H1 (cell line): ENCODE results near the gene ASMT. TPM values are rescaled to one million over a fixed set of nuclear protein-coding genes. Genes with fewer than 3 reads are reported as not detected.

Source experiments
- BRCA1 ChIP-seq: IDR thresholded peaks from 2 replicates; pipeline ENCODE4 v1.6.1; 2012; ENCODE audit warnings: low read depth, low read length, improper control_type of control experiment
- CHD7 ChIP-seq: fragments of 300-600 bp; sonication (generic); IDR thresholded peaks from 2 replicates; pipeline ENCODE4 v1.7.1; 2012; ENCODE audit warnings: low read length, moderate library complexity, mild to moderate bottlenecking, inconsistent platforms; ENCODE audit not compliant: insufficient replicate concordance
- GTF2F1 ChIP-seq: IDR thresholded peaks from 2 replicates; pipeline ENCODE4 v1.6.1; 2012; ENCODE audit warnings: low read depth, low read length, improper control_type of control experiment, borderline replicate concordance
- HDAC2 ChIP-seq, 2 experiments: fragments of 300-600 bp in 1 of 2; sonication (generic) in 1 of 2; IDR thresholded peaks; 2 replicates each; pipeline ENCODE4 v1.6.1; 2011 to 2012; ENCODE audit warnings: low read depth in 2 of 2, low read length in 2 of 2, mild to moderate bottlenecking in 2 of 2, moderate library complexity in 2 of 2, borderline replicate concordance in 1 of 2, inconsistent platforms in 1 of 2
- PHF8 ChIP-seq: fragments of 200-600 bp; sonication (generic); conservative IDR thresholded peaks from 2 replicates; pipeline ENCODE4 v1.7.1; 2012; ENCODE audit warnings: low read depth, mild to moderate bottlenecking, inconsistent platforms, low read length, moderate library complexity
- POU5F1 ChIP-seq: IDR thresholded peaks from 2 replicates; pipeline ENCODE4 v1.6.1; 2011; ENCODE audit warnings: low read depth, mild to moderate bottlenecking, low read length, moderate library complexity
- TAF7 ChIP-seq: optimal IDR thresholded peaks from 2 replicates; pipeline ENCODE3; 2011; ENCODE audit warnings: low read depth, mild to moderate bottlenecking, inconsistent platforms, low read length, moderate library complexity, borderline replicate concordance
- TBP ChIP-seq: IDR thresholded peaks from 2 replicates; pipeline ENCODE4 v1.6.1; 2011; ENCODE audit warnings: low read depth, low read length, improper control_type of control experiment
- polyA plus RNA-seq, 7 experiments: library from polyadenylated mRNA; depleted of rRNA in 3 of 7; stranded (reverse) in 5 of 7; unstranded in 2 of 7; fragments of >200 nt in 5 of 7; fragments of 200-250 nt in 2 of 7; gene quantifications; 1 replicate in 5 of 7; 2 replicates in 1 of 7; 4 replicates in 1 of 7; pipeline versions ENCODE4 v1.2.1 to v1.2.3, GENCODE V29; 2011 to 2013; ENCODE audit warnings: missing spikeins in 2 of 7, mixed read lengths in 2 of 7
- total RNA-seq: library from RNA; stranded (reverse); fragmentation: NEBNext Ultra II Directional; extraction: Animal tissue kit (Norgen Biotek cat#: 25700); gene quantifications from 2 replicates; pipeline ENCODE4 v1.2.1, GENCODE V29; 2021

Gene ASMT
- total and polyA plus RNA-seq, 2 of the 8 experiments (the other 6 are each of a cell fraction or from before 2014, with no cell fraction given): 1.5 to 3.1 TPM

- TF ChIP-seq CHD7: no peak
- no peak for TF ChIP-seq TAF7
- TF ChIP-seq GTF2F1: no peak
- TF ChIP-seq HDAC2 (IDR thresholded peaks at IDR 0.05; ENCODE audit: borderline replicate concordance in 1 of 2, low read depth in 2 of 2, low read length in 2 of 2): no peak
- TF ChIP-seq PHF8: no peak
- no peak for TF ChIP-seq TBP
- TF ChIP-seq BRCA1: no peak
- no peak for TF ChIP-seq POU5F1
Observed at GRCh38 chrX:1578511-1579173, 36.2 kb upstream of the ASMT start (continued).
